CD4-positive, alpha-beta T cell treated with Interleukin-4 for 4 hours (primary cell): ENCODE data around the gene SHLD2.
"Not testable (repeated sequence)": the region's sequence is repeated elsewhere in the genome, so short reads cannot be mapped to it uniquely, and the experiment has no call there.

Experiments
- DNase-seq: peaks from one replicate; pipeline ENCODE4 v3.0.0-alpha.2; 2020

Gene SHLD2

DNA sequence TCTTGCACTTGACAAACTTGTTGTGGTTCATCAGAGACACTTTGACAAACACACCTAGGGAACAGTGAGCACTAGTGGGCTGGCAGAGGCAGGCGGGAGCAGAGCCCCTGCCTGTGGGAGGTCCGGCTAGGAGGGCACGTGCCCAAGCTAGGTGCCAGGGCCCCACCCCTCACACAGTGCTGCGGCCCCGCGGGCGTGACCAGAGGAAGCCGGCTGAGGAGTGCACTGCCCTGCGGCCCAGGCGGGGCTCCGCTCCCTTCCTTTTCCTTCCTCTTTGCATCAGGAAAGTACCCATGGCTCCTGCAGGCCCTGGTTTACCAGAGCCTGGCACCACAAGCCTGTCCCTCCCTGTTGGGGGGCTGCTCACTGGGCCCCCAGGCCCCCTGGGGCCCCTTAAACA is 121.1 kb downstream of the SHLD2 start:
- not testable (repeated sequence) for DNase-seq

DNA sequence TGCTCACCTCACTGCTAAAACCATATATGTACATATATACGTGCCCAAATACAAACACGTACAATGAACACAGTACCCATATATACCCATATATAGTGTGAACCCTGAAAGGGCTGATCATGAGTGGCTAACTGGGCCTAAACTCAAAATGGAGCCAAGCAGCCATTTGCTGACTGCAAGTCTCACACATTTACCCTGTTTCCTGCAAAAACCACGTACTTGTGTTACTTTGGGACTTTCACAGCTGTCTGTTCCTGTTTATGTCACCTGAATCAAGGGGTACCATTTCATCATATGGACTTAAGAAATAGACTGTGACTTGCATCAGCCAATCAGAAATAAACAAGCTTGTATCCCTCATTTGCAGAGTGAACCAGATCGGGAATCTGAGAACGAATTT is 124.4 kb downstream of the SHLD2 start:
- not testable (repeated sequence) for DNase-seq

- DNase-seq = not testable (repeated sequence)
These were observed 127.8 kb downstream of the SHLD2 start for GRCh38 chr10:87222789-87223188.

DNA sequence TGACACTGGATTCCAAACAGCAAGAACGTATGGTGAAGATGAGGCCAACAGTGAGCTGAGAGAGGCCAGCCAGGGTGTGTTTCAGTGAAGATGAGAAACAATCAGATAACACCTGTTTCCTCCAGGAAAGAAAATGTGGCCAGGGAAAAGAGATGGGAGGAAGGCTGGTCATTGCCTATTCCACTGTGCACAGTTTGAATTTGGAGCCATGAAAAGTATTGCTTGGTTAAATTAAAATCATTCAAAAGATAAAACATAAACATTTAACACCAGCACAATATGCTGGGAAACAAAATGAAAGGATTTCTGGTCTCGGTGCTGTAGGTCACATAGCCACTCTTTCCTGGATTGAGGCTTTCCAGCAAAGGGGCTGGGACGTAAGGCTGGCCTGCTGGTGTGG is 130.1 kb downstream of the SHLD2 start, which contains the start of gene NUTM2A:
NUTM2A (plus strand) TSS at position 301 of the 400 bp plus-strand sequence. CDS start 383 bp downstream, outside the sequence.
- DNase-seq = not testable (repeated sequence)

- DNase-seq = not testable (repeated sequence)
These were observed 133.2 kb downstream of the SHLD2 start for GRCh38 chr10:87228247-87228646.

- DNase-seq = not testable (repeated sequence)
These were observed 134.2 kb downstream of the SHLD2 start for GRCh38 chr10:87229211-87229610.

DNA sequence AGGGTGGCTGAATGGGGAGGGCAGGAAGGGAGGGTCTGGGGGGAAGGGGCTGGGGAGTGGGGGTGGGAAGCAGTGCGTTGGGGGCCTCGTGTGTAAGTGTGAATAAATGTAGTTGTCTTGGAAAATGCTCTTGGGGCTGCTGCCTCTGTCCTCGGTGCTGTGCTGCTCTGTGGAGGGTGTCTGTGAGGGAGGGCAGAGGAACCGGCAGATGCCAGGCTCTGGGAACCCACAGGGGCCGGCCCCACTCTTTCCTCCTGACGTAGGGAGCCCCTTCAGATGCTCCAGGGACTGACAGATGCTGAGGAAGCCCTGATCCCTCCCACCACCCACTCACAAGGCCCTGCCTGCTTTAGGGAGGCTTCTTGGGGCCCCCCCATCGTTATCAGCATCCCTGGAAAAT is 139.8 kb downstream of the SHLD2 start:
- not testable (repeated sequence) for DNase-seq

- DNase-seq = not testable (repeated sequence)
These were observed 142.2 kb downstream of the SHLD2 start for GRCh38 chr10:87237244-87237643.

DNA sequence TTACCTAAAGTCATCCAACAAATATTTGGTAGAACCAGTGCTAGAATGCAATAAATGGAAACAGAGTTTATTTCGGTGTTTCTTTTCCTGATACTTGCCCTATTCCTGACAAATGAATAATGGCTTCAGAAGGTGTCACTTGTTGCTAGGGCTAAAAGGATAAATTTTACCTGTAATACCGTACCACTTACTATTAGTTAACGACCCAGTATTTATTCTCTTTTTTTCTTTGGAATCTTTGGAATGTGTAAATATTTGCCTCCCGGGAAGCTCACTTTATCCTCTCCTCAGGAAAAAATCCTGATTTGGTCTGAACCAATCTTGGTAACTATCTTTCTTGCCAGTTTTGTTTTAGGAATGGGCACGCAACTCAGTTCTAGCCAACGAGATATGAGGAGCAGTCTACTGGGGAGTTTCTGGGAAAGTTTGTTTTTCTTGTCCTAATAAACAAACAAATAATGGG is 144.4 kb downstream of the SHLD2 start:
- not testable (repeated sequence) for DNase-seq
